Right lobe of liver (tissue), 6 donors: ENCODE measurements around the gene NCK2. TPM values are rescaled to one million over a fixed set of nuclear protein-coding genes. Genes with fewer than 3 reads are reported as not detected.

Experiments used
- ATAC-seq, 4 donors: fragments of 200-7000 bp; cut with Tn5 transposase; one replicate each; pipeline ENCODE4 v1.9.1; 2020; ENCODE audit warnings: mild to moderate bottlenecking in 4 of 4, moderate library complexity in 4 of 4
- DNase-seq, 3 donors: peaks; one replicate each; pipeline ENCODE4 v3.0.0-alpha.2; 2020
- H3K27ac ChIP-seq, 3 donors: fragments of 200-600 bp; one replicate each; pipeline ENCODE4 v1.8.0; 2022
- H3K27me3 ChIP-seq, 2 donors: fragments of 200-600 bp; one replicate each; pipeline ENCODE4 v1.8.0; 2022
- H3K36me3 ChIP-seq, 4 donors: fragments of 200-600 bp; sonication (generic) in 1 of 4; one replicate each; pipeline versions ENCODE4 v1.5.1 to v1.8.0; 2017 to 2022; ENCODE audit warnings: control low read depth in 1 of 4
- H3K4me1 ChIP-seq, 4 donors: fragments of 200-600 bp; sonication (generic) in 1 of 4; one replicate each; pipeline versions ENCODE4 v1.5.1 to v1.8.0; 2017 to 2022; ENCODE audit warnings: control low read depth in 1 of 4
- H3K4me3 ChIP-seq, 3 donors: fragments of 200-600 bp; one replicate each; pipeline ENCODE4 v1.8.0; 2022
- H3K9me3 ChIP-seq, 4 donors: fragments of 200-600 bp; sonication (generic) in 1 of 4; one replicate each; pipeline versions ENCODE4 v1.5.1 to v1.8.0; 2017 to 2022; ENCODE audit warnings: control low read depth in 1 of 4
- CTCF ChIP-seq, 4 donors: fragments of 200-600 bp in 3 of 4; fragments of 450-650 bp in 1 of 4; IDR thresholded peaks; one replicate each; pipeline versions ENCODE4 v1.5.1 to v1.8.0; 2016 to 2022; ENCODE audit warnings: antibody characterized with exemption in 4 of 4, mild to moderate bottlenecking in 2 of 4
- POLR2A ChIP-seq: fragments of 450-650 bp; IDR thresholded peaks from one replicate; pipeline ENCODE4 v1.6.1; 2017; ENCODE audit warnings: antibody characterized with exemption, mild to moderate bottlenecking
- WGBS: methylation state at CpG from one replicate; pipeline ENCODE4 v1.1.6; 2018; ENCODE audit warnings: low coverage, low lambda C conversion rate; ENCODE audit not compliant: insufficient coverage; ENCODE audit errors: missing lambda C conversion rate; 5-methylcytosine and 5-hydroxymethylcytosine counted together
- intact Hi-C, 2 donors: fragments of 100-400 bp; cut with DNase I; formaldehyde crosslinking; loops; one replicate each; pipeline versions ENCODE4 v1.11.2 to v1.14.1; 2022
- total RNA-seq, 6 experiments: library from RNA; depleted of rRNA in 2 of 6; stranded (reverse); fragments of >200 nt in 2 of 6; fragmentation: NEBNext Ultra II Directional in 3 of 6; extraction: Animal tissue kit (Norgen Biotek cat#: 25700) in 3 of 6; gene quantifications; one replicate each; pipeline versions ENCODE4 v1.1.0 to v1.2.4, GENCODE V29; 2016 to 2023
- donor health status: DM: no; HTN: yes; CAD: no.
- donor health status: DM: no; HTN: no; CAD: no.
- donor health status: DM: no; HTN: no; CAD: no.
- donor health status: DM: no; HTN: yes; CAD: no.
- donor health status: DM: no; HTN: yes; CAD: no.

Gene NCK2
- total RNA-seq, 6 experiments from 2014 or later: 4.8 to 11.7 (median 7.1) TPM

DNA sequence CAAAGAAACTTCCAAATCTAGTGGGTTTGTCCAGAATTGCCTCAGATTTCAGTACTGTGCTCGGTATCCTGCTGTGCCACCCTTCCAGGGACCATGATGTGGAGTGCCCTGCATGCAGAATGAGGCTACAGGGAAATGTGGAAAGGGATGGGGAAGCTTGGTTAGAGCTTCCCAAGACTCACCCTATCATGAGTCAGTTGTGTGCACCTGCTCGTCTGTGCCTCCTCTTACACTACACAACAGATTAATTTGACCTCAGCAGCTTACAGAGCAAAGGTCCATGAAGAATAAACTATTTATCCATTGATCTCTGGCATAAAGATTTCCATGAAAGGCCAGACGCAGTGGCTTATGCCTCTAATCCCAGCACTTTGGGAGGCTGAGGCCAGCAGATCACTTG is 21.3 kb upstream of the NCK2 start:
- no peaks in the 10 kb centered on the region for H3K27me3 ChIP-seq
- no peaks in the 10 kb centered on the region for H3K9me3 ChIP-seq
- no peaks in the 10 kb centered on the region for H3K36me3 ChIP-seq
- intact Hi-C loops: no loop called here
- no peaks in the 10 kb centered on the region for H3K4me1 ChIP-seq
- WGBS: 57% methylated on average over 2 of the region's 3 CpGs
- no peak overlapping the region for H3K27ac ChIP-seq
- no peak for DNase-seq
- H3K4me3 ChIP-seq: no peak overlapping the region
- ATAC-seq: peak in 1 of 4 donors; percentile 12
- TF ChIP-seq POLR2A: no peak
- TF ChIP-seq CTCF (IDR thresholded peaks at IDR 0.05): no peak

DNA sequence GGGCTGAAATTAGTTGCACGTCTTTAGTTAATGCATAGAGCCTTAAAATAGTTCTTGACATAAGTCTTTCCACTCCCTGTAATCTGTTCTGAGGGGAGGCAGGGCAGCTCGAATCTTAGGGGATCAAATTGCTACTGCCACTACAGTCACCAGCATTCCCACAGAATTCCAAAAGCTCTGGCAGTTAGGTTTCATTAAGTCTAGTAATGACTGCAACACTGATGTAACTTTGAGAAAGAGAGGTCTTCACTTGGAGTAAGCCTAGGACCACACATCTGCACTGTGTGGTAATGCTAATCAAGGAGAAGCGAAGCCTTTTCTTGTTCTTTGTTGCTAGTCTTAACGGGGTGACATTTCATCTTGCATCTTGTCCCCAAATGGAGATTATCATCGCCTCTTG is 19.3 kb upstream of the NCK2 start:
- Histone ChIP-seq H3K27ac (no peak overlapping the region), H3K36me3 (no peaks in the 10 kb centered on the region), H3K9me3 (no peaks in the 10 kb centered on the region), H3K4me3 (no peak overlapping the region), H3K27me3 (no peaks in the 10 kb centered on the region), H3K4me1 (no peaks in the 10 kb centered on the region)
- ATAC-seq (no peak), DNase-seq (no peak)
- WGBS: 73% methylated on average over 5 of the region's 5 CpGs
- TF ChIP-seq POLR2A (no peak), CTCF (IDR thresholded peaks at IDR 0.05) (no peak)
- intact Hi-C loops: no loop called here

DNA sequence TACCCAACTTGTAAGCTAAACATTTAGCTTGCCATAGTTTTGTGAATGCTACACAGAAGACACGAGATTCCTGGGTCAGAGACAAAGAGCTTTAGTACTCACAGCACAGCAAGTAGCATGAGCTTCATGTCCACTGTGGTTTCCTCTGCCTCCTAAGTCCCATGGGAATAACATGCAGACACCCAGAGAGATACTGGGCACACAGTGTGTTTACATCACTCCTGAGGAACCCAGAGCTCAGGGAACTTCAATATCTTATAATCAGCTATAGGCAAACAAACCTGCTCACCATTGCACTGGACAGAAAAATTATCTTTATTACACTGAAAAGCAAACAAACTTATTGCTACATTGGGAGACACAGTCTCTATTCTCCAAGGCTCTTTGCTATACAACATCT is 14.5 kb upstream of the NCK2 start:
- no peak overlapping the region for H3K27ac ChIP-seq
- no peak overlapping the region for H3K4me3 ChIP-seq
- DNase-seq (no peak), ATAC-seq (no peak)
- H3K4me1 ChIP-seq: no peaks in the 10 kb centered on the region
- H3K36me3 ChIP-seq: no peaks in the 10 kb centered on the region
- intact Hi-C loops: no loop called here
- TF ChIP-seq POLR2A (no peak), CTCF (IDR thresholded peaks at IDR 0.05) (no peak)
- 50% methylated on average over 1 of the region's 1 CpG for WGBS
- H3K9me3 ChIP-seq: no peaks in the 10 kb centered on the region
- H3K27me3 ChIP-seq: no peaks in the 10 kb centered on the region

DNA sequence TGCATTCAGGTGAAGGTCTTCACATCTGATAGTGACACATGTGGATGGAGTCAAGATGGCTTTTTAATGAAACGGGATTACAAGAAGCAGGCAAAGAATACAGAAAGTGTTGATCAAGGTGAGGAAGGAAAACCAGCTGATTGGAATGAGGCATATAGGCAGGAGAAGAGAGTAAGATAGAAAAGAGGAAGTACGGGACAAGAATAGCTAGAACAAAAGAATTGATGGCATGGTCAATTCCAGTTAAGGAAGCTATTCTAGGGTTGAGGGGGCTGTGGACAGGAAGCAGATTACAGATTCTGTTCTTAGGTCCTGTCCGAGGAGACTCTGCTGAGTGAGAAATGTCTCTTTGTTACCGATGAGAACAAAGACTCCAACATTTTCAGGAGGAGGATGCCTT is 13.2 kb upstream of the NCK2 start:
- no peaks in the 10 kb centered on the region for H3K36me3 ChIP-seq
- H3K27ac ChIP-seq: no peak overlapping the region
- TF ChIP-seq CTCF (IDR thresholded peaks at IDR 0.05): no peak
- no peak for TF ChIP-seq POLR2A
- no peaks in the 10 kb centered on the region for H3K4me1 ChIP-seq
- DNase-seq (no peak), ATAC-seq (no peak)
- WGBS: 48% methylated on average over 4 of the region's 4 CpGs
- H3K4me3 ChIP-seq: no peak overlapping the region
- intact Hi-C loops: no loop called here
- H3K9me3 ChIP-seq: no peaks in the 10 kb centered on the region
- H3K27me3 ChIP-seq: no peaks in the 10 kb centered on the region

- TF ChIP-seq CTCF (IDR thresholded peaks at IDR 0.05) (no peak), POLR2A (no peak)
- no peak for DNase-seq
- H3K4me3 ChIP-seq: no peak overlapping the region
- no peak overlapping the region for H3K27ac ChIP-seq
- H3K4me1 ChIP-seq: no peaks in the 10 kb centered on the region
- no peaks in the 10 kb centered on the region for H3K9me3 ChIP-seq
- 30% methylated on average over 4 of the region's 7 CpGs for WGBS
- H3K27me3 ChIP-seq: no peaks in the 10 kb centered on the region
- intact Hi-C loops: no loop called here
- no peaks in the 10 kb centered on the region for H3K36me3 ChIP-seq
- ATAC-seq: no peak
Measured at GRCh38 chr2:105732101-105732500, 12.6 kb upstream of the NCK2 start.
